Stimulated activated CD4-positive, alpha-beta T cell treated with anti-CD3 and anti-CD28 coated beads, Interleukin-2, amount 100 ng/mL, for 48 hours (primary cell): Measurements from ENCODE around the gene SNRNP70.
A peak's percentile ranks its signal among the peaks of the same experiment; 100 is the strongest.

ENCODE experiments used
- DNase-seq, 2 donors: peaks; one replicate each; pipeline ENCODE4 v3.0.0-alpha.2; 2020

Gene SNRNP70

GRCh38 chr19:49149652-49150105 is 64.4 kb downstream of the SNRNP70 start:
- DNase-seq, result no peak

- DNase-seq, result no peak
Observed at GRCh38 chr19:49150106-49150943, 65.1 kb downstream of the SNRNP70 start.

- DNase-seq, result no peak
Observed at GRCh38 chr19:49150944-49151243, 65.6 kb downstream of the SNRNP70 start.

- DNase-seq, result no peak
Observed at GRCh38 chr19:49151267-49152118, 66.2 kb downstream of the SNRNP70 start.

GRCh38 chr19:49152119-49152550 is 66.9 kb downstream of the SNRNP70 start:
- DNase-seq, result no peak

- DNase-seq, result no peak
Observed at GRCh38 chr19:49153167-49153809, 68.0 kb downstream of the SNRNP70 start.

- no peak for DNase-seq
Observed at GRCh38 chr19:49154279-49154678, 69.0 kb downstream of the SNRNP70 start.

GRCh38 chr19:49155005-49155819 is 70.0 kb downstream of the SNRNP70 start, which contains the start of gene HRC:
TSS of gene HRC (minus strand) at chr19:49155396. CDS start at chr19:49155237, 159 bp downstream.
- no peak for DNase-seq

- DNase-seq, result no peak
Observed at GRCh38 chr19:49155820-49156346, 70.6 kb downstream of the SNRNP70 start.

GRCh38 chr19:49157445-49158224 is 72.4 kb downstream of the SNRNP70 start, which contains the start of gene TRPM4:
TSS of gene TRPM4 (plus strand) at chr19:49157792. CDS start at chr19:49157867, 75 bp downstream.
- DNase-seq, result peak; percentile 44 to 56
